HG03571 (cell line): ENCODE data around the gene CUEDC1.
"Not testable (repeated sequence)": the region's sequence is repeated elsewhere in the genome, so short reads cannot be mapped to it uniquely, and the experiment has no call there.

Experiments
- ATAC-seq: cut with Tn5 transposase; IDR thresholded peaks from one replicate; pipeline ENCODE4 v1.9.1; 2021; ENCODE audit not compliant: unreplicated experiment

Gene CUEDC1

GRCh38 chr17:57985675-57985974 is 30.4 kb upstream of the CUEDC1 start:
- ATAC-seq, result no peak

- no peak for ATAC-seq
These were observed 29.9 kb upstream of the CUEDC1 start for GRCh38 chr17:57984936-57985674.

GRCh38 chr17:57984261-57984890 is 29.2 kb upstream of the CUEDC1 start:
- ATAC-seq, result no peak

- ATAC-seq, result no peak
These were observed 28.2 kb upstream of the CUEDC1 start for GRCh38 chr17:57983446-57983845.

GRCh38 chr17:57982452-57983170 is 27.4 kb upstream of the CUEDC1 start:
- ATAC-seq, result no peak

- ATAC-seq, result no peak
These were observed 25.3 kb upstream of the CUEDC1 start for GRCh38 chr17:57980522-57980921.

- no peak for ATAC-seq
These were observed 23.9 kb upstream of the CUEDC1 start for GRCh38 chr17:57979076-57979475.

- ATAC-seq, result no peak
These were observed 21.4 kb upstream of the CUEDC1 start for GRCh38 chr17:57976594-57976993.

- no peak for ATAC-seq
These were observed 19.8 kb upstream of the CUEDC1 start for GRCh38 chr17:57975044-57975443.

GRCh38 chr17:57974053-57974824 is 19.0 kb upstream of the CUEDC1 start:
- not testable (repeated sequence) for ATAC-seq

- no peak for ATAC-seq
These were observed 16.9 kb upstream of the CUEDC1 start for GRCh38 chr17:57972151-57972550.

GRCh38 chr17:57971572-57971971 is 16.4 kb upstream of the CUEDC1 start:
- ATAC-seq, result no peak

- ATAC-seq, result no peak
These were observed 15.5 kb upstream of the CUEDC1 start for GRCh38 chr17:57970710-57971109.

GRCh38 chr17:57968456-57968855 is 13.2 kb upstream of the CUEDC1 start:
- ATAC-seq, result no peak

- no peak for ATAC-seq
These were observed 11.7 kb upstream of the CUEDC1 start for GRCh38 chr17:57966875-57967274.

GRCh38 chr17:57966246-57966645 is 11.0 kb upstream of the CUEDC1 start:
- ATAC-seq, result no peak

GRCh38 chr17:57965521-57966160 is 10.4 kb upstream of the CUEDC1 start:
- no peak for ATAC-seq

- ATAC-seq, result no peak
These were observed 7.9 kb upstream of the CUEDC1 start for GRCh38 chr17:57963149-57963511.

- ATAC-seq, result no peak
These were observed 7.3 kb upstream of the CUEDC1 start for GRCh38 chr17:57962279-57963148.

- ATAC-seq, result no peak
These were observed 4.7 kb upstream of the CUEDC1 start for GRCh38 chr17:57959929-57960328.
